Non-pigmented ciliary epithelial cell (primary cell): Measurements from ENCODE around the gene CTSL.
"Not testable (repeated sequence)": the region's sequence is repeated elsewhere in the genome, so short reads cannot be mapped to it uniquely, and the experiment has no call there.

ENCODE experiments used
- DNase-seq: peaks from one replicate; pipeline ENCODE4 v3.0.0-alpha.2; 2010; ENCODE audit warnings: low read depth

Gene CTSL

DNA sequence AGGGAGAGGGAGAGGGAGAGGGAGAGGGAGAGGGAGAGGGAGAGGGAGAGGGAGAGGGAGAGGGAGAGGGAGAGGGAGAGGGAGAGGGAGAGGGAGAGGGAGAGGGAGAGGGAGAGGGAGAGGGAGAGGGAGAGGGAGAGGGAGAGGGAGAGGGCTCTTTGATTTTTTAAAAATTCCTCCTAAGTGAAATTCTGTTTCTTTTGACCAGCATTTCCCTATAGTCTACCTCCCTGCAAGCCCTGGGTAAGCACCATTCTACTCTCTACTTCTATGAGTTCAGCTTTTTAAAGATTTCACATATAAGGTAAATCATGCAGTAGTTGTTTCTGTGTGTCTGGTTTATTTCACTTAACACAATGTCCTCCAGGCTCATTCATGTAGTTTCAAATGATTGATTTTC, 34.1 kb downstream of the CTSL start:
- not testable (repeated sequence) for DNase-seq

GRCh38 chr9:87760529-87760928, 34.6 kb downstream of the CTSL start:
- no peak for DNase-seq

DNA sequence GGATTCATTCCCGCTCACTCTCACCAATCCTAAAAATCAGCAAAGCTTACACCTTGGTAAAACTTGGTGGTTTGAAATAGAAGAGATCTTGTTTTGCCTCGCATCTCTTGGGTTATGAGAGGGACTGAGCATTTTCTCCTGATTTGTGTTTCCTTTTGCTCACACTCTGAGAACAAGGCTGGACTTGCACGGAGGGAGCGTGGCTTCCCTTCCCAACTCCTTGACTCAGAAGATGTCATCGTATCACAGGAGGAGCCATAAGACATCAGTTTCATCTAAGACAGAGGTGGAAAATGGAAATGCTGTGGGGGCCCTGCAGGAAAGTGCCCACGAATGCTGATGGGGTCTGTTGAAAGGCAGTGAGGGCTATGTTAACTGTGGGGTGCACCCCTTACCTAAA, 37.4 kb downstream of the CTSL start:
- no peak for DNase-seq

DNA sequence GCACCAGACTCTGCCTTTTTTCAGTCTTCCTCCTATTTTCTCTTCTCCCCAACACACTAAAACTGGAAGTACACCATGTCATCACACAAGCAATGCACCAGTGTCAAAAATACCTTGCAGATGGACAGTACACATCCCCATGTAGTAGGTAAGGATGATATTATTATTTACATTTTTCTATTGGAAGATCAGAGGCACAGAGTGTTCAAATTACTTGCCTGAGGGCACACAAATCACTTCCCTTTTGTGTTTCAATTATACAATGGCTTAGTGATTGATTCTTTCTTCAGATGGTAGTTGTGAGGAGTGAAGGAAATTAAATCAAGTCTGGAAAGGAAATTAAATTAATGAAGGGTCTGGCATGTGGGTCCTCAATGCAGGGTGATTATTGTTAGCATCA, 39.6 kb downstream of the CTSL start:
- no peak for DNase-seq

DNA sequence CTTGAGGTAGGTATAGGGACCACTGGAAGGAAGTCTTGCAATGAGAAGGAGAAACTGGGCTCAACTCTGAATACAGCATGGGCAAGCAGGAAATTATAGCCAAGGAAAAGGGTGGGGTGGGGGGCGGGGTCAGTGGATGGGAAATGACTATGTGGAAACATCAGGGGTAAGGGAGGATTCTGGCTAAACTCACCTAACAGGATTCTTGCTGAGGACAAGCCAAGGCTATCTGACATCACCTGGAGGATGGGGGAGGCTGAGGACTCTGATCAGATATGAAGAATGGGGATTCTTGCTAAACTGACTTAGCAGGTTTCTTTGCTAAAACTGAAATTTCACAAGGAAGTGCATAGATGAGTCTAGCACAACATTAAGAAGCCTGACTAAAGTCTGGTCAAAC, 40.8 kb downstream of the CTSL start:
- DNase-seq: no peak

GRCh38 chr9:87770616-87771315, 44.8 kb downstream of the CTSL start:
- DNase-seq: no peak

DNA sequence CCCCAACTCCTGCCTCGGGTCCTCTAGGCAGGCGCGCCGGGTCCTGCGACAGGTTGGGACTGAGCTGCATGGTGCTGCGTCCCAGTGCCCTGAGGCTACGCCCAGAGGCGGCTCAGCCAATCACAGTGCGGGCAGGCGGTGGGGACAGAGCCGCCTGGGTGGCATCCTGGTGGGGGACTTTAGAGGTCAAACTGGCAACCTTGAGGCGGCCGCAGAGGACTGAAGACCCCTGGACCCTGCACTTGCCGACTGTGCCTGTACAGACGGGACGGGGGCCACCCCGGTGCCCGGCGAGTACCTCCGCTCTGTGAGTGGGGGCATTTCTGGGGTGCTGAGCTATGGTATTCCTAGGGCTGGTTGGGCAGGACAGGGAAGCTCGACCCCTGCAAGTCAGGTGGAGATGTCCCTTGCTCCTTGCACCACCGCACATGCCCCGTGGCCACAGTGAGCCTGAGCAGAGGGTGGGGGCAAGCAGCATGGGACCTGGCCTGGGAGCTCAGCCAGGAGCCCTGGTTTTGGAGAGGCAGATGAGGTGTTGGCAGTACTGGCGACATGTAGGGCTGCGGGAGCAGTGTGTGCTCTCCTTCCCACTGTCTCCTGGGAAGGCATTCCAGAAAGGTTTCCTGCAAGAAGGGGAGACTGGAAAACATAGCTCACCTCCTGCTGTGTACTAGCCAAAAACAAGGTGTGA, 45.5 kb downstream of the CTSL start:
- no peak for DNase-seq

- no peak for DNase-seq
Observed at GRCh38 chr9:87776481-87777379, 50.8 kb downstream of the CTSL start.

- no peak for DNase-seq
Observed at GRCh38 chr9:87778996-87779395, 53.1 kb downstream of the CTSL start.
